ENCODE measurements around the gene HDAC4.

HDAC4 gene

DNA sequence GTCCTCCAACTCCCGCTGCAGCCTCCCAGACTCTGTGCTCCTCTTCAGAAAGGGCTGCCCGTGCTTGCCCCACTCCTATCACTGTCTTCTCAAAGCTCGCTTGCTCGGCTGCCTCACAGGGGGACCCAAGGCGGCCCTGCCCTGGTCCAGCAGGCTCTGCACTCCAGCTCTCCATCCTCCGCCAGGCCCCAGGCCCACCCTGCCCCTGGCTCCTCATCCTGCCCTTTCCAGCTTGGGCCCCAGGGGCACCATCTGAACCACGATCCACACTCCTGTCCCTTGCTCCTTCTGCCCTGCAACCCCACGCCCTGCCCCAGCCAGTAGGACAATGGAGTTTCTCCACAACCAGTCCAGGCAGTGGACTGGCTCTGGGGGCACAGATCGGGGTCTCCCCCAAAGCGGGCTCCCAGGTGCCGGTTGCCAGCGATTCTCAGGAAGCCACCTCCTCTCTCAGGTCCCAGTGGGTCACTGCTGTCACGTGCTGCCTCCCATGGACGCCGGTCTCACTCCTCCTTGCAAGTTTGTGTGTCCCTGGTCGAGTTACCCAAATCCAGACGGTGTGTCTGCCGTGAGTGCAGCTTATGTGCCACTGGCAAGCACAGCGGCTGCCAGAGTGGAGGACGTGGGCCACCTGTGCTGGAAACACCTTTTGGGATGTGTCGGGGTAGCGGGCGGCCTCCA lies 238.5 kb downstream of the HDAC4 start:
- no peak for TF ChIP-seq EP300 (IDR thresholded peaks at IDR 0.05; ENCODE audit: borderline replicate concordance)
- no peak for TF ChIP-seq TAF1 (IDR thresholded peaks at IDR 0.05; ENCODE audit: low read depth)
- TF ChIP-seq, protein P1, sequence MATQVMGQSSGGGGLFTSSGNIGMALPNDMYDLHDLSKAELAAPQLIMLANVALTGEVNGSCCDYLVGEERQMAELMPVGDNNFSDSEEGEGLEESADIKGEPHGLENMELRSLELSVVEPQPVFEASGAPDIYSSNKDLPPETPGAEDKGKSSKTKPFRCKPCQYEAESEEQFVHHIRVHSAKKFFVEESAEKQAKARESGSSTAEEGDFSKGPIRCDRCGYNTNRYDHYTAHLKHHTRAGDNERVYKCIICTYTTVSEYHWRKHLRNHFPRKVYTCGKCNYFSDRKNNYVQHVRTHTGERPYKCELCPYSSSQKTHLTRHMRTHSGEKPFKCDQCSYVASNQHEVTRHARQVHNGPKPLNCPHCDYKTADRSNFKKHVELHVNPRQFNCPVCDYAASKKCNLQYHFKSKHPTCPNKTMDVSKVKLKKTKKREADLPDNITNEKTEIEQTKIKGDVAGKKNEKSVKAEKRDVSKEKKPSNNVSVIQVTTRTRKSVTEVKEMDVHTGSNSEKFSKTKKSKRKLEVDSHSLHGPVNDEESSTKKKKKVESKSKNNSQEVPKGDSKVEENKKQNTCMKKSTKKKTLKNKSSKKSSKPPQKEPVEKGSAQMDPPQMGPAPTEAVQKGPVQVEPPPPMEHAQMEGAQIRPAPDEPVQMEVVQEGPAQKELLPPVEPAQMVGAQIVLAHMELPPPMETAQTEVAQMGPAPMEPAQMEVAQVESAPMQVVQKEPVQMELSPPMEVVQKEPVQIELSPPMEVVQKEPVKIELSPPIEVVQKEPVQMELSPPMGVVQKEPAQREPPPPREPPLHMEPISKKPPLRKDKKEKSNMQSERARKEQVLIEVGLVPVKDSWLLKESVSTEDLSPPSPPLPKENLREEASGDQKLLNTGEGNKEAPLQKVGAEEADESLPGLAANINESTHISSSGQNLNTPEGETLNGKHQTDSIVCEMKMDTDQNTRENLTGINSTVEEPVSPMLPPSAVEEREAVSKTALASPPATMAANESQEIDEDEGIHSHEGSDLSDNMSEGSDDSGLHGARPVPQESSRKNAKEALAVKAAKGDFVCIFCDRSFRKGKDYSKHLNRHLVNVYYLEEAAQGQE (IDR thresholded peaks at IDR 0.05; ENCODE audit: low read depth): no peak
- no peak for TF ChIP-seq CEBPB (IDR thresholded peaks at IDR 0.05)

DNA sequence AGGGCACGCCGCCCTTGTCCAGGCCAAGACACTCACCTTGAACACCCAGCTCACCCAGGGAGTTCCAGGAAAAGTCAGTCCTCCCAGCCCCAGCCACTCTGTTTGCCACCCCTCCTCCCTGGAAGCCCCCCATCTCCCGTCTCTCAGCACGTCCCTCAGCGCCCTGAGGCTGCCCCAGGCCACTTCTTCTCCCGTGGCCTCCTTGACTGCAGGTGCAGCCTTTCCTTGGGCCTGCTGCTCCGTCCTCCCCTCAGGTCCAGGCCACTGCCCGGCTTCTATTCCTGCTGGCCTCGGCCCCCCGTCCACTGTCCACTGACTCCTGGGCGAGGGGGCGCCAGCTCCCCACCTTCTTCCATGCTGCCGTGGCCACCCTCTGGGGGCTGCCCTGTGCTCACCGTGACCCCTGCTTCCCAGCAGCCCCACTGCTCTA lies 239.1 kb downstream of the HDAC4 start:
- TF ChIP-seq EGR1 (IDR thresholded peaks at IDR 0.05) (no peak), CEBPB (IDR thresholded peaks at IDR 0.05) (no peak), EP300 (IDR thresholded peaks at IDR 0.05; ENCODE audit: borderline replicate concordance) (no peak), ZBTB7A (IDR thresholded peaks at IDR 0.05; ENCODE audit: low read depth) (no peak), NFIC (IDR thresholded peaks at IDR 0.05) (no peak), YY1 (IDR thresholded peaks at IDR 0.05; ENCODE audit: low read depth) (no peak), TCF12 (IDR thresholded peaks at IDR 0.05; ENCODE audit: low read depth) (no peak), FOXM1 (IDR thresholded peaks at IDR 0.05; ENCODE audit: borderline replicate concordance, low read depth) (no peak), CREB1 (IDR thresholded peaks at IDR 0.05; ENCODE audit: low read depth) (no peak), RAD21 (IDR thresholded peaks at IDR 0.05; ENCODE audit: low read depth) (no peak), TEAD4 (IDR thresholded peaks at IDR 0.05) (no peak), TAF1 (IDR thresholded peaks at IDR 0.05; ENCODE audit: low read depth) (no peak)
- TF ChIP-seq, protein P2, sequence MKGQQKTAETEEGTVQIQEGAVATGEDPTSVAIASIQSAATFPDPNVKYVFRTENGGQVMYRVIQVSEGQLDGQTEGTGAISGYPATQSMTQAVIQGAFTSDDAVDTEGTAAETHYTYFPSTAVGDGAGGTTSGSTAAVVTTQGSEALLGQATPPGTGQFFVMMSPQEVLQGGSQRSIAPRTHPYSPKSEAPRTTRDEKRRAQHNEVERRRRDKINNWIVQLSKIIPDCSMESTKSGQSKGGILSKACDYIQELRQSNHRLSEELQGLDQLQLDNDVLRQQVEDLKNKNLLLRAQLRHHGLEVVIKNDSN (IDR thresholded peaks at IDR 0.05): no peak
- TF ChIP-seq, protein P1 (IDR thresholded peaks at IDR 0.05; ENCODE audit: low read depth): no peak
- TF ChIP-seq, protein P3, sequence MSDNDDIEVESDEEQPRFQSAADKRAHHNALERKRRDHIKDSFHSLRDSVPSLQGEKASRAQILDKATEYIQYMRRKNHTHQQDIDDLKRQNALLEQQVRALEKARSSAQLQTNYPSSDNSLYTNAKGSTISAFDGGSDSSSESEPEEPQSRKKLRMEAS (IDR thresholded peaks at IDR 0.05): no peak

DNA sequence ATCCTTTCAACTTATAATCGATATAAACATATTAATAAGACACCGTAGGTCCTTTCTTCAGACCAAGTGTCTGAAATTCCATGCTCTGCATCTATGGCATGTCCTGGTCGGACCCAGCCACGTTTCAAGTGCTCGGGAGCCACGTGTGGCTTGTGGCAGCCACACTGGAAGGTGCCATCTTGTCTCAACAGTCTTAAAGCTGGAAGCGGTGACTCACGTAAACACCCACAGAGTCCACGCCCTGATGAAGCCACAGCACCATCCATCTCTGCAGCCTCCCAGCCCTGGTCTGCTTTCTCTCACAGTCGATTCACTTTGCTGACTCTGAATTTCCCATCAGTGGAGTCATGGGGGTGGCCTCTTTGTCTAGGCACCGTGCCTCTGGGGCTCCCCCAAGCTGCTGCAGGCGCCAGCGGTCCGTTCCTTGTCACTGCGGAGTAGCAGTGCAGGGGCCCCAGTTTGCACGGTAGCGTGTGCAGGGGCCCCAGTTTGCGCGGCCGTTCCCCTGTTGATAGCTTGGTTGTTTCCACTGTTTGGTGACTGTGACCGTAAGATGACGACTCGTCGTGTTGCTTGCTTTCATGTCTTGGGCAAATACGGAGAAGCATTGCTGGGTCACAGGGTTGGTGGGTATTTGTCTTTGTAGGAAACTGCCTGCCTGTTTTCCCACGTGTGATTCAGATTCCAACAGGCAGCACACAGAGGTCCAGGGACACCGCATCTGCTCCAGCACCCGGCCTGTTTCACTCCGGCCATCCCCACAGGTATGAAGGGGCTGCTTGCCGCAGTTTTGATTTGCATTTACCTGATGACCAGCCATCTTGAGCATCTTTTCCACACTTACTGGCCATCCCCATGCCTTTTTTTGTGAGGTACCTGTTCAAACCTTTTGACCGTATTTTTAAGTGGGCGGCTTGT lies 240.3 kb downstream of the HDAC4 start:
- TF ChIP-seq YY1 (IDR thresholded peaks at IDR 0.05; ENCODE audit: low read depth) (no peak), EGR1 (IDR thresholded peaks at IDR 0.05) (no peak), TAF1 (IDR thresholded peaks at IDR 0.05; ENCODE audit: low read depth) (no peak), CEBPB (IDR thresholded peaks at IDR 0.05) (no peak), TCF12 (IDR thresholded peaks at IDR 0.05; ENCODE audit: low read depth) (no peak), EP300 (IDR thresholded peaks at IDR 0.05; ENCODE audit: borderline replicate concordance) (no peak), FOXM1 (IDR thresholded peaks at IDR 0.05; ENCODE audit: borderline replicate concordance, low read depth) (no peak)
- TF ChIP-seq, protein P2 (IDR thresholded peaks at IDR 0.05): no peak

DNA sequence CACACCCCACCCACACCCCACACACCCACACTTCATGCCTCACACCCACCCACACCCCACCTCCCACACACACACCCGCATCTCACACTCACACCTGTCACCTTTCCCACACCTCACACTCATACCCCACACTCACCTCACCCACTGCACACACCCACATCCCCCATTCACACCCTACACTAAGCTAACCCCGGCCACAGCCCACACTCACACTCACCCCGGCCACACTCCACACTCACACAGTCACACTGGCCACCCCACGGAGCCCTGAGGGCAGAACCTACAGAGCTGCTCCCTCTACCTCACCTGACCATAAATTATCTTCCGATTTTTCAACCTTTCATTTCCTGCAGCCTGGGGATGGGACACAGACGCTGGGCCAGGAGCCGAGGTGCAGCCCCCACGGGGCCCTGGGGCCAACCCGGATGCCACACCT lies 241.3 kb downstream of the HDAC4 start:
- TF ChIP-seq FOXM1 (IDR thresholded peaks at IDR 0.05; ENCODE audit: borderline replicate concordance, low read depth) (no peak), TEAD4 (IDR thresholded peaks at IDR 0.05) (no peak), CEBPB (IDR thresholded peaks at IDR 0.05) (no peak), RAD21 (IDR thresholded peaks at IDR 0.05; ENCODE audit: low read depth) (no peak), YY1 (IDR thresholded peaks at IDR 0.05; ENCODE audit: low read depth) (no peak), EP300 (IDR thresholded peaks at IDR 0.05; ENCODE audit: borderline replicate concordance) (no peak), TCF12 (IDR thresholded peaks at IDR 0.05; ENCODE audit: low read depth) (no peak), ZBTB7A (IDR thresholded peaks at IDR 0.05; ENCODE audit: low read depth) (no peak), NFIC (IDR thresholded peaks at IDR 0.05) (no peak), CREB1 (IDR thresholded peaks at IDR 0.05; ENCODE audit: low read depth) (no peak), EGR1 (IDR thresholded peaks at IDR 0.05) (no peak), TAF1 (IDR thresholded peaks at IDR 0.05; ENCODE audit: low read depth) (no peak)
- TF ChIP-seq, protein P1 (IDR thresholded peaks at IDR 0.05; ENCODE audit: low read depth): no peak
- TF ChIP-seq, protein P2 (IDR thresholded peaks at IDR 0.05): no peak
- TF ChIP-seq, protein P3 (IDR thresholded peaks at IDR 0.05): no peak

Data from Ishikawa (cell line).